H9 (cell line): ENCODE measurements around the gene EGFL6. TPM values are rescaled to one million over a fixed set of nuclear protein-coding genes. Genes with fewer than 3 reads are reported as not detected.

Experiments used
- DNase-seq: peaks from one replicate; pipeline ENCODE4 v3.0.0-alpha.2; 2017
- H2AFZ ChIP-seq: one replicate; pipeline ENCODE4 v1.6.1; 2013; ENCODE audit warnings: mild to moderate bottlenecking, low read length, control low read depth, moderate library complexity
- H2AK5ac ChIP-seq: 2 replicates; pipeline ENCODE4 v1.6.1; 2013; ENCODE audit warnings: low read length, control low read depth, mixed read lengths; ENCODE audit not compliant: insufficient read length
- H2BK120ac ChIP-seq: one replicate; pipeline ENCODE4 v1.6.1; 2013; ENCODE audit warnings: low read depth, mild to moderate bottlenecking, low read length, control low read depth, inconsistent platforms; ENCODE audit not compliant: poor library complexity, severe bottlenecking
- H2BK12ac ChIP-seq: 2 replicates; pipeline ENCODE4 v1.6.1; 2013; ENCODE audit warnings: low read length, control low read depth, mixed read lengths, low read depth; ENCODE audit not compliant: insufficient read length
- H2BK15ac ChIP-seq: 2 replicates; pipeline ENCODE4 v1.6.1; 2013; ENCODE audit warnings: low read depth, low read length, control low read depth
- H2BK20ac ChIP-seq: one replicate; pipeline ENCODE4 v1.6.1; 2013; ENCODE audit warnings: low read depth, mild to moderate bottlenecking, low read length, control low read depth, inconsistent platforms; ENCODE audit not compliant: poor library complexity, severe bottlenecking
- H2BK5ac ChIP-seq: 2 replicates; pipeline ENCODE4 v1.6.1; 2013; ENCODE audit warnings: low read length, control low read depth, mixed read lengths; ENCODE audit not compliant: insufficient read length
- H3K14ac ChIP-seq: 2 replicates; pipeline ENCODE4 v1.6.1; 2013; ENCODE audit warnings: low read length, control low read depth; ENCODE audit not compliant: insufficient read depth
- H3K18ac ChIP-seq: 2 replicates; pipeline ENCODE4 v1.6.1; 2013; ENCODE audit warnings: low read depth, mild to moderate bottlenecking, mixed read lengths, low read length, control low read depth; ENCODE audit not compliant: insufficient read length
- H3K23ac ChIP-seq: 2 replicates; pipeline ENCODE4 v1.6.1; 2013; ENCODE audit warnings: low read length, control low read depth, mixed read lengths, low read depth; ENCODE audit not compliant: insufficient read length
- H3K23me2 ChIP-seq: 2 replicates; pipeline ENCODE4 v1.6.1; 2013; ENCODE audit warnings: low read depth, mild to moderate bottlenecking, mixed read lengths, low read length, control low read depth; ENCODE audit not compliant: insufficient read length, poor library complexity, severe bottlenecking
- H3K27ac ChIP-seq: 2 replicates; pipeline ENCODE4 v1.5.1; 2013; ENCODE audit warnings: low read length, control low read depth, mixed read lengths, low read depth; ENCODE audit not compliant: insufficient read length
- H3K27me3 ChIP-seq: 2 replicates; pipeline ENCODE4 v1.6.1; 2013; ENCODE audit warnings: low read length, control low read depth, inconsistent platforms; ENCODE audit not compliant: insufficient read depth
- H3K4ac ChIP-seq: 2 replicates; pipeline ENCODE4 v1.6.1; 2013; ENCODE audit warnings: low read depth, mild to moderate bottlenecking, control low read depth, inconsistent platforms, low read length, moderate library complexity
- H3K4me1 ChIP-seq: 2 replicates; pipeline ENCODE4 v1.6.1; 2013; ENCODE audit warnings: low read length, control low read depth, inconsistent platforms; ENCODE audit not compliant: insufficient read depth
- H3K4me2 ChIP-seq: 2 replicates; pipeline ENCODE4 v1.6.1; 2013; ENCODE audit warnings: low read length, control low read depth, mixed read lengths; ENCODE audit not compliant: insufficient read length, insufficient read depth
- H3K56ac ChIP-seq: 2 replicates; pipeline ENCODE4 v1.6.1; 2013; ENCODE audit warnings: low read depth, mild to moderate bottlenecking, mixed read lengths, low read length, control low read depth; ENCODE audit not compliant: insufficient read length
- H3K79me1 ChIP-seq: 2 replicates; pipeline ENCODE4 v1.6.1; 2013; ENCODE audit warnings: low read depth, mild to moderate bottlenecking, moderate library complexity, low read length, control low read depth, inconsistent platforms; ENCODE audit not compliant: insufficient read depth, poor library complexity, severe bottlenecking
- H3K79me2 ChIP-seq: 2 replicates; pipeline ENCODE4 v1.6.1; 2013; ENCODE audit warnings: low read length, control low read depth, inconsistent platforms; ENCODE audit not compliant: insufficient read depth
- H3K9ac ChIP-seq: 2 replicates; pipeline ENCODE4 v1.6.1; 2013; ENCODE audit warnings: low read length, control low read depth, mixed read lengths; ENCODE audit not compliant: insufficient read length; ENCODE audit errors: extremely low read depth
- H3K9me3 ChIP-seq: one replicate; pipeline ENCODE4 v1.6.1; 2013; ENCODE audit warnings: low read depth, low read length, inconsistent platforms; ENCODE audit not compliant: control insufficient read depth
- H3T11ph ChIP-seq: one replicate; pipeline ENCODE4 v1.6.1; 2013; ENCODE audit warnings: mild to moderate bottlenecking, low read length, control low read depth, inconsistent platforms
- H4K20me1 ChIP-seq: one replicate; pipeline ENCODE4 v1.6.1; 2013; ENCODE audit not compliant: control insufficient read depth, insufficient read length, insufficient read depth
- H4K5ac ChIP-seq: 2 replicates; pipeline ENCODE4 v1.6.1; 2013; ENCODE audit warnings: low read depth, mild to moderate bottlenecking, mixed read lengths, low read length, control low read depth; ENCODE audit not compliant: insufficient read length
- H4K8ac ChIP-seq: replicated peaks from 2 replicates; pipeline ENCODE4 v1.6.1; 2013; ENCODE audit warnings: low read length, control low read depth, mixed read lengths, low read depth; ENCODE audit not compliant: insufficient read length
- H4K91ac ChIP-seq: 2 replicates; pipeline ENCODE4 v1.6.1; 2013; ENCODE audit warnings: low read depth, mild to moderate bottlenecking, moderate library complexity, mixed read lengths, low read length, control low read depth; ENCODE audit not compliant: insufficient read length
- H3K27ac Mint-ChIP-seq, 3 experiments: 2 replicates in 2 of 3; 3 replicates in 1 of 3; pipeline ENCODE4 v1.8.0; 2020 to 2021; ENCODE audit warnings: mixed read lengths in 3 of 3, mild to moderate bottlenecking in 1 of 3, moderate library complexity in 1 of 3
- H3K27me3 Mint-ChIP-seq: 2 replicates; pipeline ENCODE4 v1.8.0; 2021; ENCODE audit warnings: low read depth, mild to moderate bottlenecking, moderate library complexity, mixed read lengths
- H3K36me3 Mint-ChIP-seq, 3 experiments: 2 replicates in 2 of 3; 3 replicates in 1 of 3; pipeline ENCODE4 v1.8.0; 2020 to 2021; ENCODE audit warnings: low read depth in 3 of 3, mixed read lengths in 3 of 3; ENCODE audit not compliant: insufficient read depth in 1 of 3
- H3K4me1 Mint-ChIP-seq, 2 experiments: 2 replicates each; pipeline ENCODE4 v1.8.0; 2020; ENCODE audit warnings: mixed read lengths in 2 of 2
- H3K4me3 Mint-ChIP-seq, 2 experiments: 2 replicates in 1 of 2; 3 replicates in 1 of 2; pipeline ENCODE4 v1.8.0; 2020 to 2021; ENCODE audit warnings: mild to moderate bottlenecking in 2 of 2, mixed read lengths in 2 of 2, moderate library complexity in 1 of 2
- H3K9me3 Mint-ChIP-seq, 2 experiments: 2 replicates in 1 of 2; 3 replicates in 1 of 2; pipeline ENCODE4 v1.8.0; 2020; ENCODE audit warnings: mild to moderate bottlenecking in 2 of 2, mixed read lengths in 2 of 2, moderate library complexity in 1 of 2
- total RNA-seq: library from RNA; stranded (reverse); gene quantifications from 2 replicates; pipeline ENCODE4 v1.2.1, GENCODE V29; 2021
- TF ChIP-seq, protein P1 (sequence below): fragments of 200-600 bp; sonication (generic); conservative IDR thresholded peaks from 3 replicates; pipeline ENCODE4 v1.8.0; 2021; ENCODE audit warnings: antibody characterized with exemption, mild to moderate bottlenecking

The EGFL6 gene
- total RNA-seq, 1 experiment from 2014 or later: 0.94 TPM

- H2BK20ac ChIP-seq: no peak overlapping the region
- H3K27me3 ChIP-seq: no peaks in the 10 kb centered on the region
- H3K4me2 ChIP-seq: no peak overlapping the region
- H2BK12ac ChIP-seq: no peak overlapping the region
- H3K9ac ChIP-seq: no peak overlapping the region
- H2AK5ac ChIP-seq: no peak overlapping the region
- Mint-ChIP-seq H3K4me3 (no peak overlapping the region; a peak in 1 of 5 replicates), H3K9me3 (peaks cover 24 to 50% of the 10 kb centered on the region in 2 experiments), H3K36me3 (peaks cover 0 to 4% (median 0%) of the 10 kb centered on the region in 3 experiments; a peak in 1 of 7 replicates), H3K4me1 (0 out of 4 replicates have a peak, but pooled peaks cover 0 to 4% of the 10 kb centered on the region in 2 experiments), H3K27me3 (peaks cover 3% of the 10 kb centered on the region; the same call in 1 of the 2 replicates), H3K27ac (no peak overlapping the region)
- H4K20me1 ChIP-seq: no peaks in the 10 kb centered on the region
- no peak overlapping the region for H2AFZ ChIP-seq
- H3K23ac ChIP-seq: no peak overlapping the region
- no peaks in the 10 kb centered on the region for H3K23me2 ChIP-seq
- H3K27ac ChIP-seq: no peak overlapping the region
- H3K4me1 ChIP-seq: no peaks in the 10 kb centered on the region
- no peak overlapping the region for H3T11ph ChIP-seq
- H2BK15ac ChIP-seq: no peak overlapping the region
- H2BK120ac ChIP-seq: no peak overlapping the region
- no peak overlapping the region for H4K5ac ChIP-seq
- H3K79me1 ChIP-seq: no peaks in the 10 kb centered on the region
- TF ChIP-seq, protein P1, sequence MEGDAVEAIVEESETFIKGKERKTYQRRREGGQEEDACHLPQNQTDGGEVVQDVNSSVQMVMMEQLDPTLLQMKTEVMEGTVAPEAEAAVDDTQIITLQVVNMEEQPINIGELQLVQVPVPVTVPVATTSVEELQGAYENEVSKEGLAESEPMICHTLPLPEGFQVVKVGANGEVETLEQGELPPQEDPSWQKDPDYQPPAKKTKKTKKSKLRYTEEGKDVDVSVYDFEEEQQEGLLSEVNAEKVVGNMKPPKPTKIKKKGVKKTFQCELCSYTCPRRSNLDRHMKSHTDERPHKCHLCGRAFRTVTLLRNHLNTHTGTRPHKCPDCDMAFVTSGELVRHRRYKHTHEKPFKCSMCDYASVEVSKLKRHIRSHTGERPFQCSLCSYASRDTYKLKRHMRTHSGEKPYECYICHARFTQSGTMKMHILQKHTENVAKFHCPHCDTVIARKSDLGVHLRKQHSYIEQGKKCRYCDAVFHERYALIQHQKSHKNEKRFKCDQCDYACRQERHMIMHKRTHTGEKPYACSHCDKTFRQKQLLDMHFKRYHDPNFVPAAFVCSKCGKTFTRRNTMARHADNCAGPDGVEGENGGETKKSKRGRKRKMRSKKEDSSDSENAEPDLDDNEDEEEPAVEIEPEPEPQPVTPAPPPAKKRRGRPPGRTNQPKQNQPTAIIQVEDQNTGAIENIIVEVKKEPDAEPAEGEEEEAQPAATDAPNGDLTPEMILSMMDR: no peak
- no peak overlapping the region for H3K18ac ChIP-seq
- no peaks in the 10 kb centered on the region for H3K9me3 ChIP-seq
- DNase-seq: no peak
- no peak overlapping the region for H4K8ac ChIP-seq
- no peaks in the 10 kb centered on the region; the same call in 1 of the 2 replicates for H3K79me2 ChIP-seq
- H2BK5ac ChIP-seq: no peak overlapping the region
- H3K14ac ChIP-seq: no peak overlapping the region
- H3K56ac ChIP-seq: no peak overlapping the region
- H3K4ac ChIP-seq: no peak overlapping the region
- no peak overlapping the region for H4K91ac ChIP-seq
Observed at GRCh38 chrX:13673016-13673415, 103.6 kb downstream of the EGFL6 start.
